ENCODE data around the gene ADGRV1. TPM values are rescaled to one million over a fixed set of nuclear protein-coding genes. Genes with fewer than 3 reads are reported as not detected.

The ADGRV1 gene
- total RNA-seq, 4 donors from 2014 or later: 0.08 to 0.87 (median 0.41) TPM

DNA sequence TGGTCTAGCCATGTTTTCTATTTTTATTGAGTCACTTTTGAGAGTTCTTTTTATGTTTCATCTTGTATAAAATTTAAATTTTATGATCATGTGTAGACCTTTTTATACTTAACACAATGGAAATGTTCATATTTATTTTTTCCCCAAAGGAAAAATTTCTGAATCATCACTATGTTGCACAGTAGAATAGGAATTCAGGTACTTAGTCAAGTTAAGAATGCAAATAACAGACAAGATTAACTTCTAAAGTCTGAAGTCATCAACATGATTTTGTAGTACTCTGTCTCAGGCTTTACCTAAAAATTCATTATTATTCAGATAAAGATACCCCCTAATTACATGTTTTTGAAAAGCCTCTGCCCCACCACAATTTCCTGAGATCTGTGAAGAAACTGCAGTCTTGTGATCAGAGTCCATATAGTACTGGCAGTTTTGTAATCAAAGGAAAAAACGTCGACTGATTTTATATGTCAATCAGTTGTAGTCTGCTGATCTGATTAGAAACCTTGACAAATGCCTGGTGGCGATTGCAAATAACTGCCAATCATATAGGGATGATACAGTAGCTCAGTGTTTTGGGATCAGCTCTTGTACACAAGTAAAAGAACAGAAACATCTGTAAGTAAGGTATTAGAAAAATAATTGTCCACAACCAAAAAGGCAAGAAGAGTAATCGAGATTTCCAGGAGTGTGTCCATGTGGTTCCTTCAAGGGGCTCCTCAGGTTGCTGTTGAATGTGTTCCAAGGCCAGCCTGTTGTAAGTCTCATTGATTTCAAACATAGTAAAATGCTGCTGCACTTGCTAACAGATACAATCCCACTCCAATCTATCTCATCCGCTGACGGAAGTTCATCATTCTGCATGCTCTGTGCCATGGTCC lies 472.2 kb downstream of the ADGRV1 start:
- H3K4me1 ChIP-seq: peaks cover 0 to 23% (median 5%) of the 10 kb centered on the region in 3 donors
- no peak overlapping the region for H3K27ac ChIP-seq
- 79 to 94% methylated on average over 4 to 5 of the region's 6 CpGs for WGBS, 2 donors (ENCODE audit: low coverage in 1 of 2)
- H3K4me3 ChIP-seq: no peak overlapping the region
- H3K36me3 ChIP-seq: no peaks in the 10 kb centered on the region
- TF ChIP-seq POLR2AphosphoS5 (IDR thresholded peaks at IDR 0.05): no peak
- TF ChIP-seq EP300 (IDR thresholded peaks at IDR 0.05): no peak
- TF ChIP-seq, protein P1, sequence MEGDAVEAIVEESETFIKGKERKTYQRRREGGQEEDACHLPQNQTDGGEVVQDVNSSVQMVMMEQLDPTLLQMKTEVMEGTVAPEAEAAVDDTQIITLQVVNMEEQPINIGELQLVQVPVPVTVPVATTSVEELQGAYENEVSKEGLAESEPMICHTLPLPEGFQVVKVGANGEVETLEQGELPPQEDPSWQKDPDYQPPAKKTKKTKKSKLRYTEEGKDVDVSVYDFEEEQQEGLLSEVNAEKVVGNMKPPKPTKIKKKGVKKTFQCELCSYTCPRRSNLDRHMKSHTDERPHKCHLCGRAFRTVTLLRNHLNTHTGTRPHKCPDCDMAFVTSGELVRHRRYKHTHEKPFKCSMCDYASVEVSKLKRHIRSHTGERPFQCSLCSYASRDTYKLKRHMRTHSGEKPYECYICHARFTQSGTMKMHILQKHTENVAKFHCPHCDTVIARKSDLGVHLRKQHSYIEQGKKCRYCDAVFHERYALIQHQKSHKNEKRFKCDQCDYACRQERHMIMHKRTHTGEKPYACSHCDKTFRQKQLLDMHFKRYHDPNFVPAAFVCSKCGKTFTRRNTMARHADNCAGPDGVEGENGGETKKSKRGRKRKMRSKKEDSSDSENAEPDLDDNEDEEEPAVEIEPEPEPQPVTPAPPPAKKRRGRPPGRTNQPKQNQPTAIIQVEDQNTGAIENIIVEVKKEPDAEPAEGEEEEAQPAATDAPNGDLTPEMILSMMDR (IDR thresholded peaks at IDR 0.05): no peak
- TF ChIP-seq POLR2A (IDR thresholded peaks at IDR 0.05): no peak
- no peaks in the 10 kb centered on the region for H3K27me3 ChIP-seq
- ATAC-seq: no peak
- H3K9me3 ChIP-seq: no peaks in the 10 kb centered on the region

DNA sequence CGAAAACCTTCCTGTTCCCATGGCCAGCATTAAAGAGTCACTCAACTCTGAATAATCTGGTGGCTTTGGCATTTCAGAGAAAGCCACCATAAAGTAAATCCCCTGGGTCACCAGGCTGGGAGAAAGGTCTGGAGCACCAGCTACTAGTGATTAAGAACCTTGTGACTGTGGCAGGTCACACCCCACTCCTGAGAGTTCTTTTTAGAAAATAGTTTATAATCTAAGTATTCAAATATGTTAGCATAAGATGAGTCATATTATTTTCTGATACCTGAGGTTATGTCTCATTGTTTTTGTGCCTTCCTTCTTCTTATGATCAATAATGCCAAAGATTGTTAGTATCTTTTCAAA lies 472.8 kb downstream of the ADGRV1 start:
- TF ChIP-seq POLR2AphosphoS5 (IDR thresholded peaks at IDR 0.05) (no peak), EP300 (IDR thresholded peaks at IDR 0.05) (no peak), POLR2A (IDR thresholded peaks at IDR 0.05) (no peak)
- TF ChIP-seq, protein P1 (IDR thresholded peaks at IDR 0.05): no peak
- H3K27me3 ChIP-seq: no peaks in the 10 kb centered on the region
- ATAC-seq: no peak
- peaks cover 0 to 18% (median 3%) of the 10 kb centered on the region in 3 donors for H3K4me1 ChIP-seq
- H3K27ac ChIP-seq: no peak overlapping the region
- H3K36me3 ChIP-seq: no peaks in the 10 kb centered on the region
- no peaks in the 10 kb centered on the region for H3K9me3 ChIP-seq
- whole genome bisulfite sequencing, 2 donors (ENCODE audit: low coverage in 1 of 2): 88% methylated on average over 1 of the region's 1 CpG; no CpG with 5 or more reads in 1 of the 2 donors
- no peak overlapping the region for H3K4me3 ChIP-seq

DNA sequence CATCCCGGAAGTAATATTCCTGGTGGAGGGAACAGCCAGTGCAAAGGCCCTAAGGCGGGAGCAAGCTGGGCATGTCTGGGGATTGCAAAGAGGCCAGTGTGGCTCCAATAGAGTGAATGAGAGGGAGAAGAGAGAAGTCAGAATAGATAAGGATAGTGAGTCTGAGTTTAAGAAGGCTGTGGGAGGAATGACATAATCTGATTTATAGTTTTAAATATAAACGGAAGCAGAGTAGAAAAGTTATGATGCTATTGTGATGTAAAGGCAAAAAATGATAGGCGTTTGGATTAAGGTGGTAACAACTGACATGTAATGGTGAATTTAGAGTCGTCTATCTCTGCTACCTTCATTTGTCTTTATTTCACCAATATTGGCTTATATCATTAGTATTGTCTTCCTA lies 473.5 kb downstream of the ADGRV1 start:
- H3K36me3 ChIP-seq: no peaks in the 10 kb centered on the region
- TF ChIP-seq EP300 (IDR thresholded peaks at IDR 0.05): no peak
- TF ChIP-seq, protein P1 (IDR thresholded peaks at IDR 0.05): no peak
- TF ChIP-seq POLR2AphosphoS5 (IDR thresholded peaks at IDR 0.05): no peak
- no peak for TF ChIP-seq POLR2A (IDR thresholded peaks at IDR 0.05)
- H3K9me3 ChIP-seq: no peaks in the 10 kb centered on the region
- WGBS, 2 donors (ENCODE audit: low coverage in 1 of 2): 84 to 96% methylated on average over 4 to 5 of the region's 5 CpGs
- H3K4me3 ChIP-seq: no peak overlapping the region
- no peaks in the 10 kb centered on the region for H3K27me3 ChIP-seq
- no peak for ATAC-seq
- peaks cover 0 to 21% (median 3%) of the 10 kb centered on the region in 3 donors for H3K4me1 ChIP-seq
- H3K27ac ChIP-seq: no peak overlapping the region

DNA sequence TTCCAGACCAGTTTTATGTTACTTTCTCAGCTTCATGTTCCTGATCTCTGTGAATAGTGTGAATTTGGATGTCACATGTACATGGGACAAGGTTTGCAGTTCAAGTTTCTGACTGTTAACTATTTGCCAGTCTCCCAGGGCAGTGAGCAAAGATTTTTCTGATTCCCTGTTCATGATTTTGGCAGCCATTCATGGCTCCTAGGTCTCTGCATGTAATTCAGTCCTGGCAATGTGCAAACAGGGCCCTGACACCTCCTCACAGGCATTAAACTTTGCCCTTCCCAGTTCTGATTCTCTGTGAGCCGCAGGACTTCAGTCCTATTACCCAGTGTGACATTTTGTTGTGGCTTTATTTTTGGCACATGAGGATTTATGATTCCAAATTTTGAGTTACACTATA lies 474.8 kb downstream of the ADGRV1 start:
- H3K9me3 ChIP-seq: no peaks in the 10 kb centered on the region
- H3K27me3 ChIP-seq: no peaks in the 10 kb centered on the region
- ATAC-seq: no peak
- peaks cover 7 to 26% (median 7%) of the 10 kb centered on the region in 3 donors for H3K4me1 ChIP-seq
- no peak for TF ChIP-seq POLR2A (IDR thresholded peaks at IDR 0.05)
- TF ChIP-seq EP300 (IDR thresholded peaks at IDR 0.05): no peak
- TF ChIP-seq, protein P1 (IDR thresholded peaks at IDR 0.05): no peak
- TF ChIP-seq POLR2AphosphoS5 (IDR thresholded peaks at IDR 0.05): no peak
- WGBS, 2 donors (ENCODE audit: low coverage in 1 of 2): 85 to 100% methylated on average over 1 of the region's 1 CpG
- H3K27ac ChIP-seq: no peak overlapping the region
- no peaks in the 10 kb centered on the region for H3K36me3 ChIP-seq
- H3K4me3 ChIP-seq: no peak overlapping the region
